Lung (tissue), 12 donors: ENCODE data around the gene PCBP3. TPM values are rescaled to one million over a fixed set of nuclear protein-coding genes. Genes with fewer than 3 reads are reported as not detected.

Experiments
- ATAC-seq: fragments of 200-7000 bp; cut with Tn5 transposase; one replicate; pipeline ENCODE4 v1.9.1; 2020; ENCODE audit warnings: moderate number of reproducible peaks; ENCODE audit not compliant: insufficient read depth, low FRiP score
- DNase-seq, 3 donors: peaks; one replicate each; pipeline ENCODE4 v3.0.0-alpha.2; 2013 to 2017
- H3K27ac ChIP-seq, 2 donors: one replicate each; pipeline ENCODE4 v1.5.1; 2013; ENCODE audit warnings: mild to moderate bottlenecking in 2 of 2, moderate library complexity in 2 of 2, control low read depth in 1 of 2, inconsistent platforms in 1 of 2, low read depth in 1 of 2, low read length in 1 of 2
- H3K27me3 ChIP-seq, 3 donors: one replicate each; pipeline ENCODE4 v1.5.1; 2013; ENCODE audit warnings: low read length in 2 of 3; ENCODE audit not compliant: control insufficient read depth in 3 of 3, insufficient read depth in 3 of 3
- H3K36me3 ChIP-seq, 4 donors: one replicate each; pipeline ENCODE4 v1.5.1; 2013; ENCODE audit warnings: low read length in 4 of 4, mild to moderate bottlenecking in 1 of 4, moderate library complexity in 1 of 4; ENCODE audit not compliant: control insufficient read depth in 4 of 4, insufficient read depth in 4 of 4
- H3K4me1 ChIP-seq, 5 donors: one replicate each; pipeline ENCODE4 v1.5.1; 2013; ENCODE audit warnings: low read length in 5 of 5, mild to moderate bottlenecking in 2 of 5, moderate library complexity in 1 of 5; ENCODE audit not compliant: control insufficient read depth in 5 of 5, insufficient read depth in 5 of 5
- H3K4me3 ChIP-seq: one replicate; pipeline ENCODE4 v1.5.1; 2013; ENCODE audit warnings: mild to moderate bottlenecking, control low read depth, moderate library complexity
- H3K9ac ChIP-seq, 2 donors: one replicate each; pipeline ENCODE4 v1.5.1; 2013; ENCODE audit warnings: low read length in 2 of 2, control low read depth in 1 of 2; ENCODE audit not compliant: insufficient read depth in 1 of 2
- H3K9me3 ChIP-seq, 4 donors: one replicate each; pipeline ENCODE4 v1.5.1; 2013; ENCODE audit warnings: low read length in 3 of 4, mild to moderate bottlenecking in 1 of 4, moderate library complexity in 1 of 4; ENCODE audit not compliant: control insufficient read depth in 4 of 4, insufficient read depth in 3 of 4
- WGBS, 2 donors: extraction: QIAGEN DNeasy Blood & Tissue Kit; methylation state at CpG; one replicate each; pipeline ENCODE4 v1.1.7; 2013; 5-methylcytosine and 5-hydroxymethylcytosine counted together
- polyA plus RNA-seq, 2 donors: library from polyadenylated mRNA; stranded (reverse); fragments of 200-250 nt; gene quantifications; one replicate each; pipeline ENCODE4 v1.2.1, GENCODE V29; 2013
- total RNA-seq, 2 donors: library from RNA; depleted of rRNA in 1 of 2; stranded (reverse); fragments of >200 nt in 1 of 2; gene quantifications; one replicate each; pipeline ENCODE4 v1.2.1, GENCODE V29; 2014 to 2021
- TF ChIP-seq, protein P1 (sequence below): IDR thresholded peaks from 2 replicates; pipeline ENCODE4 v1.5.1; 2012; ENCODE audit warnings: mild to moderate bottlenecking; ENCODE audit errors: control extremely low read depth, extremely low read depth
- donor health status: control.
- donor health status: control.
- donor health status: Bipolar disorder and iron deficiency.
- donor health status: healthy.
- donor health status: DM: yes; HTN: yes; CAD: no.

PCBP3 gene
- total and polyA plus RNA-seq, 4 donors: 1.6 to 8.2 (median 3.1) TPM

DNA sequence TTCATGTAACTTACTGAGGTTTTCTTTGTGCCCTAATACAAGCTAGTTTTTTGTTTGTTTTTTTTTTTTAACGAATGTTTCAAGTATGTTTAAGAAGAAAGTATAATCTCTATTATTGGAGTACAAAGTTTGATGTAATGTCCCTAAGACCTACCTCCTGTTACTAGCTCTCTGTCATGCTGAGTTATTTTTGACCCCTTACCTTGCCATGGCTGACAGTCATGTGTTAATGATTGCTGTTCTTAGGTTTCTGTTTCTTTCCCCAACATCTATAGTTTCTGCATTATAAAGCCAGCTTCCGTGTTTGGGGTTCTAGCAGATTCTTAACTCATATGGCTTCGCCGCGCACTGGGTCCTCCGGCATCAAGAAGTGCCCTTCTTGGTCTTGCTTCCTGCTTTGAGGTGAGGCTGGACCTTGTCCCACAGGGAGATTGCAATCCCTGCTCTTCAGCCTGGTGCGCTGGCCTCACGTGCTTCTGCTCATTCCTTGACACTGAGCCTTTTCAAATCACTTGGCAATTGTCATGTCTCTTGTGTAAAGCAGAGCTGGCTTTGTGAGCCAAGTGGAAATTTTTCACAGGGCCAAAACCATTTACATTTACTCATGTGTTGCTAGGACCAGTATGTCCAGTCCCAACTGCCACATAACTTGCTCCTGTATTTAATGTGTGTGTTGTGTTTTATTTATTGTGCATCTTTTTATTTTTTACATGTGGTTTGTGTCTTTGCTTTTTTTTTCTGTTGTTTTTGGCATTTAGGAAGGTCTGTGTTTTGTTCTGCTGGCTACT, 203.0 kb downstream of the PCBP3 start:
- H3K9me3 ChIP-seq: peaks cover 0 to 7% (median 2%) of the 10 kb centered on the region in 4 donors
- peaks cover 0 to 3% (median 0%) of the 10 kb centered on the region in 5 donors for H3K4me1 ChIP-seq
- 80 to 89% methylated on average over 8 of the region's 8 CpGs for WGBS, 2 donors
- no peaks in the 10 kb centered on the region for H3K36me3 ChIP-seq
- H3K27ac ChIP-seq: no peak overlapping the region
- TF ChIP-seq, protein P1, sequence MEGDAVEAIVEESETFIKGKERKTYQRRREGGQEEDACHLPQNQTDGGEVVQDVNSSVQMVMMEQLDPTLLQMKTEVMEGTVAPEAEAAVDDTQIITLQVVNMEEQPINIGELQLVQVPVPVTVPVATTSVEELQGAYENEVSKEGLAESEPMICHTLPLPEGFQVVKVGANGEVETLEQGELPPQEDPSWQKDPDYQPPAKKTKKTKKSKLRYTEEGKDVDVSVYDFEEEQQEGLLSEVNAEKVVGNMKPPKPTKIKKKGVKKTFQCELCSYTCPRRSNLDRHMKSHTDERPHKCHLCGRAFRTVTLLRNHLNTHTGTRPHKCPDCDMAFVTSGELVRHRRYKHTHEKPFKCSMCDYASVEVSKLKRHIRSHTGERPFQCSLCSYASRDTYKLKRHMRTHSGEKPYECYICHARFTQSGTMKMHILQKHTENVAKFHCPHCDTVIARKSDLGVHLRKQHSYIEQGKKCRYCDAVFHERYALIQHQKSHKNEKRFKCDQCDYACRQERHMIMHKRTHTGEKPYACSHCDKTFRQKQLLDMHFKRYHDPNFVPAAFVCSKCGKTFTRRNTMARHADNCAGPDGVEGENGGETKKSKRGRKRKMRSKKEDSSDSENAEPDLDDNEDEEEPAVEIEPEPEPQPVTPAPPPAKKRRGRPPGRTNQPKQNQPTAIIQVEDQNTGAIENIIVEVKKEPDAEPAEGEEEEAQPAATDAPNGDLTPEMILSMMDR: no peak
- H3K4me3 ChIP-seq: no peak overlapping the region
- DNase-seq: peak in 2 of 3 donors; percentile 11 to 40
- peaks cover 0 to 2% (median 0%) of the 10 kb centered on the region in 3 donors for H3K27me3 ChIP-seq
- H3K9ac ChIP-seq: no peak overlapping the region
- ATAC-seq: no peak

DNA sequence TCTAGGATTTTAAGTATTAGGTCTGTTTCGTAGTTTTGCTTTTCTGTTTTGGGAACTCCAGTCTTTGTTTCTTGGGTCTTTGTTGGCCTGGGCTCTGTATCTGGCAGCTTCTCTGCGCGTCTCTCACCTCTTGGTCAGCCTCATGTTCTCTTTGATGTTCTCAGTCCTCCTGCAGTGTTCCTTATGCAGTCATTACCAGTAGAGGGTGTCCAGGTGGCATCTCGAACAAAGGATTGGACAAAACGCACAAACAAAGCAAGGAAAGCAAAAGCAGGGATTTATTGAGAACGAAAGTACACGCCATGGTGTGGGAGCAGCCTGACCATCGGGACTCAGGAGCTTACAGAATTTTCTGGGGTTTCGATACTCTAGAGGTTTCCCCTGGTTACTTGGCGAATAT, 204.3 kb downstream of the PCBP3 start:
- Histone ChIP-seq H3K9me3 (peaks cover 0 to 2% (median 0%) of the 10 kb centered on the region in 4 donors), H3K27me3 (peaks cover 0 to 2% (median 0%) of the 10 kb centered on the region in 3 donors), H3K36me3 (no peaks in the 10 kb centered on the region), H3K4me3 (no peak overlapping the region), H3K4me1 (peaks cover 0 to 3% (median 0%) of the 10 kb centered on the region in 5 donors), H3K27ac (no peak overlapping the region), H3K9ac (no peak overlapping the region)
- 91 to 94% methylated on average over 10 of the region's 10 CpGs for WGBS, 2 donors
- TF ChIP-seq, protein P1: no peak
- DNase-seq (no peak), ATAC-seq (no peak)

DNA sequence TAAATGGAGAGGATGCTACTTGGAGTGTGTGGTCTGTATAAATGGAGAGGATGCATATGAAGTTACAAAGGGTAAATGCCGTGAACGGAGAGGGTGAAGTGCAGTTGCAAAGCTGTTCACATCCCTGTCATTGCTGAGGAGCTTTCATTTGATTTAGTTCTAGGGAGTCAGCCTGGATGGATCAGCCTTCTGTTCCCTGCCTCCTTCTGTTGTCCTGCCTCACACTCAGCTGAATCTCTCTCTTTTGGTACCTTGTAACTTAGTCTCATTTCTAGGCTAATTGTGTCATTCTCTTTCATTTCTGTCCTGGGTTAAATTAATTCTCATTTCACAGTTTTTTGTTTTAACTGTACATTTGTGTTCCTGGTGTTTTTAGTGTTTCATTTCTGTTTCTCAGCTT, 204.8 kb downstream of the PCBP3 start:
- DNase-seq: no peak
- Histone ChIP-seq H3K4me1 (peaks cover 0 to 3% (median 0%) of the 10 kb centered on the region in 5 donors), H3K27ac (no peak overlapping the region), H3K27me3 (peaks cover 0 to 2% (median 0%) of the 10 kb centered on the region in 3 donors), H3K9ac (no peak overlapping the region), H3K4me3 (no peak overlapping the region), H3K36me3 (no peaks in the 10 kb centered on the region), H3K9me3 (peaks cover 0 to 2% (median 0%) of the 10 kb centered on the region in 4 donors)
- TF ChIP-seq, protein P1: no peak
- WGBS, 2 donors: 82 to 98% methylated on average over 2 of the region's 2 CpGs
- no peak for ATAC-seq
